HL-60 (cell line): ENCODE results near the gene TPP1.

Source experiments
- GABPA ChIP-seq: IDR thresholded peaks from 2 replicates; pipeline ENCODE4 v1.6.1; 2012; ENCODE audit warnings: low read depth
- POLR2AphosphoS5 ChIP-seq: IDR thresholded peaks from 2 replicates; pipeline ENCODE4 v1.6.1; 2012; ENCODE audit warnings: low read depth
- SPI1 ChIP-seq: IDR thresholded peaks from 2 replicates; pipeline ENCODE4 v1.6.1; 2012; ENCODE audit warnings: low read depth, mild to moderate bottlenecking, borderline replicate concordance
- TF ChIP-seq, protein P1 (sequence below): IDR thresholded peaks from one replicate; pipeline ENCODE4 v1.5.1; 2011; ENCODE audit warnings: low read length, control low read depth, inconsistent platforms; ENCODE audit not compliant: insufficient read depth
- TF ChIP-seq, protein P2 (sequence below): IDR thresholded peaks from 2 replicates; pipeline ENCODE4 v1.6.1; 2012; ENCODE audit warnings: low read depth; ENCODE audit not compliant: insufficient replicate concordance

DNA sequence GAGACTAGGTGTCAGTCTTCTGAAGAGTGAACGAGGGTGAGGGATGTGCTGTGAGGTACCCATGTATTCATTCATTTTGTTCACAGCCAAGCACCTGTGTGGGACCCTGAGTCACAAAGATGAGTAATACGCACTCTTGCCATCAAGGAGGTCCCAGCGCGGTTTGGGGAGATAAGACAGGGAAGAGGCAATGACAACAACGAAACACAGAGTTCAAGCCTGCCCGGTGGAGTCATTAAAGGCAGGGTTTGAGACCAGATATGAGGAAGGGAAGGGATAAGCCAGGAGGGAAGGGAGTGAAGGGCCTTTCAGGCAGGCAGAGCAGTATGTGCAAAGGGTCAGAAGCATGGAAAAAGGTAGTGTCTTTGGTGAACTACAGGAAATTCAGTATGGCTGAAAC, 31.8 kb upstream of the TPP1 start:
- TF ChIP-seq, protein P1, sequence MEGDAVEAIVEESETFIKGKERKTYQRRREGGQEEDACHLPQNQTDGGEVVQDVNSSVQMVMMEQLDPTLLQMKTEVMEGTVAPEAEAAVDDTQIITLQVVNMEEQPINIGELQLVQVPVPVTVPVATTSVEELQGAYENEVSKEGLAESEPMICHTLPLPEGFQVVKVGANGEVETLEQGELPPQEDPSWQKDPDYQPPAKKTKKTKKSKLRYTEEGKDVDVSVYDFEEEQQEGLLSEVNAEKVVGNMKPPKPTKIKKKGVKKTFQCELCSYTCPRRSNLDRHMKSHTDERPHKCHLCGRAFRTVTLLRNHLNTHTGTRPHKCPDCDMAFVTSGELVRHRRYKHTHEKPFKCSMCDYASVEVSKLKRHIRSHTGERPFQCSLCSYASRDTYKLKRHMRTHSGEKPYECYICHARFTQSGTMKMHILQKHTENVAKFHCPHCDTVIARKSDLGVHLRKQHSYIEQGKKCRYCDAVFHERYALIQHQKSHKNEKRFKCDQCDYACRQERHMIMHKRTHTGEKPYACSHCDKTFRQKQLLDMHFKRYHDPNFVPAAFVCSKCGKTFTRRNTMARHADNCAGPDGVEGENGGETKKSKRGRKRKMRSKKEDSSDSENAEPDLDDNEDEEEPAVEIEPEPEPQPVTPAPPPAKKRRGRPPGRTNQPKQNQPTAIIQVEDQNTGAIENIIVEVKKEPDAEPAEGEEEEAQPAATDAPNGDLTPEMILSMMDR: no peak
- TF ChIP-seq POLR2AphosphoS5 (no peak), GABPA (no peak), SPI1 (no peak)
- TF ChIP-seq, protein P2, sequence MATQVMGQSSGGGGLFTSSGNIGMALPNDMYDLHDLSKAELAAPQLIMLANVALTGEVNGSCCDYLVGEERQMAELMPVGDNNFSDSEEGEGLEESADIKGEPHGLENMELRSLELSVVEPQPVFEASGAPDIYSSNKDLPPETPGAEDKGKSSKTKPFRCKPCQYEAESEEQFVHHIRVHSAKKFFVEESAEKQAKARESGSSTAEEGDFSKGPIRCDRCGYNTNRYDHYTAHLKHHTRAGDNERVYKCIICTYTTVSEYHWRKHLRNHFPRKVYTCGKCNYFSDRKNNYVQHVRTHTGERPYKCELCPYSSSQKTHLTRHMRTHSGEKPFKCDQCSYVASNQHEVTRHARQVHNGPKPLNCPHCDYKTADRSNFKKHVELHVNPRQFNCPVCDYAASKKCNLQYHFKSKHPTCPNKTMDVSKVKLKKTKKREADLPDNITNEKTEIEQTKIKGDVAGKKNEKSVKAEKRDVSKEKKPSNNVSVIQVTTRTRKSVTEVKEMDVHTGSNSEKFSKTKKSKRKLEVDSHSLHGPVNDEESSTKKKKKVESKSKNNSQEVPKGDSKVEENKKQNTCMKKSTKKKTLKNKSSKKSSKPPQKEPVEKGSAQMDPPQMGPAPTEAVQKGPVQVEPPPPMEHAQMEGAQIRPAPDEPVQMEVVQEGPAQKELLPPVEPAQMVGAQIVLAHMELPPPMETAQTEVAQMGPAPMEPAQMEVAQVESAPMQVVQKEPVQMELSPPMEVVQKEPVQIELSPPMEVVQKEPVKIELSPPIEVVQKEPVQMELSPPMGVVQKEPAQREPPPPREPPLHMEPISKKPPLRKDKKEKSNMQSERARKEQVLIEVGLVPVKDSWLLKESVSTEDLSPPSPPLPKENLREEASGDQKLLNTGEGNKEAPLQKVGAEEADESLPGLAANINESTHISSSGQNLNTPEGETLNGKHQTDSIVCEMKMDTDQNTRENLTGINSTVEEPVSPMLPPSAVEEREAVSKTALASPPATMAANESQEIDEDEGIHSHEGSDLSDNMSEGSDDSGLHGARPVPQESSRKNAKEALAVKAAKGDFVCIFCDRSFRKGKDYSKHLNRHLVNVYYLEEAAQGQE: no peak
